Activated CD4-positive, CD25-positive, alpha-beta regulatory T cell treated with anti-CD3 and anti-CD28 coated beads, Interleukin-2, amount 50 U/mL, for 24 hours (primary cell): ENCODE results near the gene FAM13B.
"Not testable (repeated sequence)": the region's sequence is repeated elsewhere in the genome, so short reads cannot be mapped to it uniquely, and the experiment has no call there.

Experiments used
- ATAC-seq, 2 donors: fragments of 150-1000 bp; cut with Tn5 transposase; one replicate each; pipeline ENCODE4 v1.10.0; 2021; ENCODE audit warnings: mild to moderate bottlenecking in 1 of 2, moderate library complexity in 1 of 2

The FAM13B gene

GRCh38 chr5:137960141-137960540, 72.7 kb downstream of the FAM13B start:
- no peak for ATAC-seq

GRCh38 chr5:137959488-137959887, 73.4 kb downstream of the FAM13B start:
- no peak for ATAC-seq

GRCh38 chr5:137957948-137958347, 74.9 kb downstream of the FAM13B start:
- no peak for ATAC-seq

GRCh38 chr5:137954131-137954879, 78.6 kb downstream of the FAM13B start:
- no peak for ATAC-seq

GRCh38 chr5:137945825-137946224, 87.1 kb downstream of the FAM13B start:
- no peak for ATAC-seq

GRCh38 chr5:137944280-137944679, 88.6 kb downstream of the FAM13B start:
- not testable (repeated sequence) for ATAC-seq

GRCh38 chr5:137939331-137939730, 93.5 kb downstream of the FAM13B start:
- ATAC-seq, result no peak

- ATAC-seq, result peak; percentile 77 to 78
Measured at GRCh38 chr5:137938751-137939143, 94.1 kb downstream of the FAM13B start.

- peak; percentile 27 to 52 for ATAC-seq
Measured at GRCh38 chr5:137937994-137938750, 94.7 kb downstream of the FAM13B start.

- no peak for ATAC-seq
Measured at GRCh38 chr5:137935694-137936093, 97.2 kb downstream of the FAM13B start.

- no peak for ATAC-seq
Measured at GRCh38 chr5:137935190-137935589, 97.7 kb downstream of the FAM13B start.

- no peak for ATAC-seq
Measured at GRCh38 chr5:137933491-137933911, 99.4 kb downstream of the FAM13B start.

- ATAC-seq, result no peak
Measured at GRCh38 chr5:137932800-137933199, 100.1 kb downstream of the FAM13B start.

GRCh38 chr5:137923856-137924255, 109.0 kb downstream of the FAM13B start:
- ATAC-seq, result no peak

- ATAC-seq, result no peak
Measured at GRCh38 chr5:137921931-137922330, 110.9 kb downstream of the FAM13B start.

GRCh38 chr5:137916923-137917322, 116.0 kb downstream of the FAM13B start:
- ATAC-seq, result no peak

GRCh38 chr5:137914758-137915157, 118.1 kb downstream of the FAM13B start:
- no peak for ATAC-seq

GRCh38 chr5:137902408-137903133, 130.3 kb downstream of the FAM13B start:
- no peak for ATAC-seq

GRCh38 chr5:137901011-137901817, 131.7 kb downstream of the FAM13B start:
- ATAC-seq, result no peak

GRCh38 chr5:137899493-137899892, 133.4 kb downstream of the FAM13B start:
- no peak for ATAC-seq

GRCh38 chr5:137896560-137896959, 136.3 kb downstream of the FAM13B start:
- ATAC-seq, result no peak

- ATAC-seq, result no peak
Measured at GRCh38 chr5:137894586-137894985, 138.3 kb downstream of the FAM13B start.

- no peak for ATAC-seq
Measured at GRCh38 chr5:137891849-137892248, 141.0 kb downstream of the FAM13B start.
